HCT116 (cell line): ENCODE results near the gene SCTR. TPM values are rescaled to one million over a fixed set of nuclear protein-coding genes. Genes with fewer than 3 reads are reported as not detected.

Experiments used
- ATAC-seq: fragments of 200-7000 bp; cut with Tn5 transposase; 2 replicates; pipeline ENCODE4 v1.9.1; 2020; ENCODE audit warnings: mild to moderate bottlenecking, moderate library complexity
- BruUV-seq: library from RNA; stranded (reverse); fragments of 400-500 nt; replicated peaks from 2 replicates; lab custom pipeline; 2021; lab: Mats Ljungman, UMichigan
- CTCF ChIA-PET: fragments of 300-600 bp; sonication (Branson Sonifier 250); formaldehyde crosslinking; loops from one replicate; lab custom pipeline; 2021; ENCODE audit warnings: antibody characterized with exemption; lab: Charles Lee
- POLR2A ChIA-PET: fragments of 300-600, 350-600 bp; sonication (Branson Sonifier 250); formaldehyde crosslinking; loops from one replicate; lab custom pipeline; 2021; ENCODE audit warnings: antibody characterized with exemption; lab: Charles Lee
- RAD21 ChIA-PET, 2 experiments: fragments of 300-600 bp; sonication (Branson Sonifier 250); formaldehyde crosslinking; loops; one replicate each; lab custom pipeline; 2023; ENCODE audit warnings: low total read pairs in 2 of 2; ENCODE audit not compliant: uncharacterized antibody in 2 of 2, unreplicated experiment in 2 of 2, low non-redundant PET in 1 of 2; lab: Charles Lee
- DNase-seq: peaks from one replicate; pipeline ENCODE4 v3.0.0-alpha.2; 2010; ENCODE audit warnings: low read depth, low spot score
- H2AFZ ChIP-seq: fragments of 200-600 bp; shearing (Covaris generic), sonication (generic); 2 replicates; pipeline ENCODE4 v1.6.1; 2017; ENCODE audit warnings: low read depth, mixed run types, mixed read lengths, antibody characterized with exemption, low read length; ENCODE audit not compliant: poor library complexity, severe bottlenecking
- H3K27ac ChIP-seq: 2 replicates; pipeline ENCODE4 v1.5.1; 2012; ENCODE audit warnings: low read depth, low read length
- H3K27me3 ChIP-seq: fragments of 200-600 bp; sonication (generic); 2 replicates; pipeline ENCODE4 v1.6.1; 2016; ENCODE audit warnings: mixed run types, low read length, mixed read lengths; ENCODE audit not compliant: insufficient read depth
- H3K36me3 ChIP-seq, 2 experiments: fragments of 200-500 bp in 1 of 2; fragments of 200-600 bp in 1 of 2; sonication (Bioruptor generic) in 1 of 2; sonication (generic) in 1 of 2; 2 replicates each; pipeline versions ENCODE4 v1.5.1 to v1.6.1; 2014 to 2016; ENCODE audit warnings: low read length in 2 of 2, inconsistent platforms in 1 of 2, mixed read lengths in 1 of 2, mixed run types in 1 of 2; ENCODE audit not compliant: insufficient read depth in 2 of 2, control insufficient read depth in 1 of 2
- H3K4me1 ChIP-seq, 2 experiments: fragments of 200-600 bp in 1 of 2; sonication (generic) in 1 of 2; 2 replicates each; pipeline versions ENCODE4 v1.5.1 to v1.6.1; 2012 to 2017; ENCODE audit warnings: low read length in 2 of 2, inconsistent platforms in 1 of 2, mild to moderate bottlenecking in 1 of 2, mixed read lengths in 1 of 2, mixed run types in 1 of 2, moderate library complexity in 1 of 2; ENCODE audit not compliant: insufficient read depth in 2 of 2, control insufficient read depth in 1 of 2
- H3K4me2 ChIP-seq: fragments of 200-600 bp; sonication (generic); 2 replicates; pipeline ENCODE4 v1.6.1; 2017; ENCODE audit warnings: mixed run types, low read length, mixed read lengths
- H3K4me3 ChIP-seq, 2 experiments: fragments of 200-600 bp in 1 of 2; sonication (generic) in 1 of 2; replicated peaks in 1 of 2; 2 replicates each; pipeline ENCODE4 v1.5.1; 2011 to 2016; ENCODE audit warnings: low read length in 2 of 2, control low read depth in 1 of 2, low read depth in 1 of 2, mild to moderate bottlenecking in 1 of 2, mixed read lengths in 1 of 2, mixed run types in 1 of 2
- H3K79me2 ChIP-seq: fragments of 200-600 bp; sonication (generic); 2 replicates; pipeline ENCODE4 v1.6.1; 2017; ENCODE audit warnings: mild to moderate bottlenecking, mixed run types, low read length, moderate library complexity, mixed read lengths; ENCODE audit not compliant: insufficient read depth
- H3K9ac ChIP-seq: fragments of 200-600 bp; sonication (generic); 2 replicates; pipeline ENCODE4 v1.6.1; 2016; ENCODE audit warnings: low read length, mixed read lengths
- H3K9me2 ChIP-seq: fragments of 200-600 bp; sonication (generic), shearing (Covaris generic); 2 replicates; pipeline ENCODE4 v1.6.1; 2017; ENCODE audit warnings: mixed run types, mild to moderate bottlenecking, moderate library complexity; ENCODE audit not compliant: insufficient read depth
- H3K9me3 ChIP-seq, 2 experiments: fragments of 200-500 bp in 1 of 2; fragments of 200-600 bp in 1 of 2; sonication (Bioruptor generic) in 1 of 2; sonication (generic) in 1 of 2; 2 replicates each; pipeline ENCODE4 v1.6.1; 2014 to 2017; ENCODE audit warnings: low read length in 2 of 2, mixed read lengths in 2 of 2, inconsistent platforms in 1 of 2, low read depth in 1 of 2, mild to moderate bottlenecking in 1 of 2, mixed run types in 1 of 2, moderate library complexity in 1 of 2; ENCODE audit not compliant: control insufficient read depth in 1 of 2, insufficient read depth in 1 of 2
- H4K20me1 ChIP-seq: fragments of 200-600 bp; sonication (generic), shearing (Covaris generic); 2 replicates; pipeline ENCODE4 v1.6.1; 2017; ENCODE audit warnings: mixed run types, mild to moderate bottlenecking, moderate library complexity; ENCODE audit not compliant: insufficient read depth
- CBX3 ChIP-seq: IDR thresholded peaks from 2 replicates; pipeline ENCODE4 v1.6.1; 2012; ENCODE audit warnings: low read depth
- EGR1 ChIP-seq: IDR thresholded peaks from 2 replicates; pipeline ENCODE4 v1.6.1; 2012; ENCODE audit warnings: low read depth
- ELF1 ChIP-seq: IDR thresholded peaks from 2 replicates; pipeline ENCODE4 v1.6.1; 2012; ENCODE audit warnings: low read depth, borderline replicate concordance
- EZH2 ChIP-seq: fragments of 200-600 bp; sonication (generic); IDR thresholded peaks from 2 replicates; pipeline ENCODE4 v1.6.1; 2017; ENCODE audit warnings: antibody characterized with exemption, mixed run types
- JUND ChIP-seq: IDR thresholded peaks from 2 replicates; pipeline ENCODE4 v1.6.1; 2012
- MAX ChIP-seq: IDR thresholded peaks from 2 replicates; pipeline ENCODE4 v1.6.1; 2012
- RAD21 ChIP-seq: IDR thresholded peaks from 2 replicates; pipeline ENCODE4 v1.6.1; 2012; ENCODE audit warnings: low read depth, mild to moderate bottlenecking
- SIN3A ChIP-seq: IDR thresholded peaks from 2 replicates; pipeline ENCODE4 v1.6.1; 2012; ENCODE audit warnings: low read depth
- SRF ChIP-seq: IDR thresholded peaks from 2 replicates; pipeline ENCODE4 v1.6.1; 2012; ENCODE audit warnings: low read depth
- TCF7L2 ChIP-seq: IDR thresholded peaks from 2 replicates; pipeline ENCODE4 v1.7.0; 2011; ENCODE audit warnings: borderline replicate concordance, inconsistent platforms; ENCODE audit not compliant: insufficient read depth, insufficient read length; ENCODE audit errors: extremely low read depth
- YY1 ChIP-seq: IDR thresholded peaks from 2 replicates; pipeline ENCODE4 v1.6.1; 2011; ENCODE audit warnings: low read length, low read depth, moderate library complexity, mild to moderate bottlenecking; ENCODE audit not compliant: insufficient replicate concordance; ENCODE audit errors: extremely low read depth
- ZBTB33 ChIP-seq: IDR thresholded peaks from 2 replicates; pipeline ENCODE4 v1.6.1; 2011; ENCODE audit warnings: mild to moderate bottlenecking, low read length, moderate library complexity; ENCODE audit not compliant: insufficient replicate concordance; ENCODE audit errors: extremely low read depth
- ZFX ChIP-seq: fragments of 450-650 bp; IDR thresholded peaks from 2 replicates; pipeline ENCODE4 v1.6.1; 2017
- ZNF274 ChIP-seq: fragments of 200-500 bp; sonication (Bioruptor generic); IDR thresholded peaks from 2 replicates; pipeline ENCODE4 v1.6.1; 2014; ENCODE audit warnings: mild to moderate bottlenecking, low read depth, low read length, inconsistent platforms
- intact Hi-C: fragments of 100-400 bp; cut with micrococcal nuclease; formaldehyde crosslinking; loops from 2 replicates; pipeline ENCODE4 v1.10.0; 2022
- total RNA-seq: library from RNA; stranded (reverse); gene quantifications from one replicate; pipeline ENCODE4 v1.2.1, GENCODE V29; 2021; ENCODE audit not compliant: unreplicated experiment
- TF ChIP-seq, protein P1 (sequence below): IDR thresholded peaks from 2 replicates; pipeline ENCODE4 v1.6.1; 2012; ENCODE audit warnings: low read depth

SCTR gene
- total RNA-seq, 1 experiment from 2014 or later: not detected

DNA sequence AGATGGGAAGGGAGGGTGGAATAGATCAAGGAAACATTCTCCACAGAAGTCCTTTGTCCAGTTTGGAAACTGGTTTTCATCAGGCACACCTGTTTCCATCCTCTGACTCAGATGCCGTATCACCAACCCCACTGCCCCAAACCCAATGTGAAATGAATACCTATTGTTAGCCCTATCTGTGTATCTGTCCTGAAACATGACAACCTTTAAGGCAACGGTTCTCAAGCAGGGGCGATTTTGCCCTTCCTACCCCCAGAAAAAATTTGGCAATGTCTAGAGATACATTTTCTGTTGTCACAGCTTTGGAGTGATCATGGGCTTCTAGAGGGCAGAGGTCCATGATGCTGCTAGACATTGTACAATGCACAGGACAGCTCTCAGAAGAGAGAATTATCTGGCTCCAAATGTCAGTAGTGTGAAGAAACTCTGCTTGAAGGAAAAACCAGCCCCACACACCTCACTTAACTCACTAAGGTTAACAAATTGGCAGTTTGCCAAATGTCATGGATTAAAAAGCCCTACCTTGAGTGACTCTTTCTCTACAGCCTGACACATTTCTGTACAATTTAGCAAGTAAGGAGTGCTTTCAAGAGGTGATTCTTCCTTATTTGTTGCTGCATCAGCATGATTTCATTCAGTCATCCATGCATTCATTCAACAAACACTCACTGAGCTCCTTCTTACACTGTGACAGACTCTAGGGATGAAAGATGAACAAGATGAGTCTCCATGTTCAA lies 3.4 kb downstream of the SCTR start:
- intact Hi-C loops: no loop called here
- ATAC-seq: no peak
- H3K79me2 ChIP-seq: no peaks in the 10 kb centered on the region
- no peak overlapping the region for H3K4me3 ChIP-seq
- H4K20me1 ChIP-seq: no peaks in the 10 kb centered on the region
- TF ChIP-seq SRF: no peak
- TF ChIP-seq CBX3: no peak
- TF ChIP-seq ZNF274: no peak
- no TSS peak for BruUV-seq
- H3K27ac ChIP-seq: no peak overlapping the region
- no peak overlapping the region for H3K9ac ChIP-seq
- ChIA-PET RAD21 (interaction anchor here in 1 of 2 experiments (0.5 kb wide), 1 partner anchor 46 kb away, joined by 3 read pairs; no protein-coding TSS in a partner anchor), POLR2A (no interaction called here), CTCF (no interaction called here)
- no peak overlapping the region for H3K4me2 ChIP-seq
- no peaks in the 10 kb centered on the region for H3K4me1 ChIP-seq
- no peaks in the 10 kb centered on the region for H3K9me2 ChIP-seq
- no peak for DNase-seq
- H2AFZ ChIP-seq: no peak overlapping the region
- H3K9me3 ChIP-seq: no peaks in the 10 kb centered on the region
- no peaks in the 10 kb centered on the region for H3K36me3 ChIP-seq
- no peaks in the 10 kb centered on the region for H3K27me3 ChIP-seq

DNA sequence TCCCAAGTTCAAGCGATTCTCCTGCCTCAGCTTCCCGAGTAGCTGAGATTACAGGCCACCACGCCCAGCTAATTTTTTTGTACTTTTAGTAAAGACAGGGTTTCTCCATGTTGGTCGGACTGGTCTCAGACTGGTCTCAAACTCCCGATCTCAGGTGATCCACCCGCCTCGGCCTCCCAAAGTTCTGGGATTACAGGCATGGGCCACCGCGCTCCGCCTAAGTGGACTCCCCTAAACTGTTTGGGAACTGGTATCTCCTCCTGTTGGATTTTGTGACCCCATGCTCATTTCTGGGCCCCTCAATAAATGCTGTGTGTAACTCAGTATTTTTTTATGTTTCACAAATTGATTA lies 5.2 kb downstream of the SCTR start:
- no peak overlapping the region for H3K27ac ChIP-seq
- no peak overlapping the region for H3K4me3 ChIP-seq
- H2AFZ ChIP-seq: no peak overlapping the region
- RAD21 ChIA-PET: no interaction called here
- no peak for ATAC-seq
- no TSS peak for BruUV-seq
- CTCF ChIA-PET: no interaction called here
- no peak for DNase-seq
- intact Hi-C loops: no loop called here
- H3K27me3 ChIP-seq: no peaks in the 10 kb centered on the region
- no peaks in the 10 kb centered on the region for H3K4me1 ChIP-seq
- no peaks in the 10 kb centered on the region for H3K9me2 ChIP-seq
- H3K36me3 ChIP-seq: no peaks in the 10 kb centered on the region
- TF ChIP-seq MAX: no peak
- TF ChIP-seq EGR1: no peak
- TF ChIP-seq SRF: no peak
- no peak for TF ChIP-seq CBX3
- no peak for TF ChIP-seq YY1
- TF ChIP-seq ZBTB33: no peak
- TF ChIP-seq, protein P1, sequence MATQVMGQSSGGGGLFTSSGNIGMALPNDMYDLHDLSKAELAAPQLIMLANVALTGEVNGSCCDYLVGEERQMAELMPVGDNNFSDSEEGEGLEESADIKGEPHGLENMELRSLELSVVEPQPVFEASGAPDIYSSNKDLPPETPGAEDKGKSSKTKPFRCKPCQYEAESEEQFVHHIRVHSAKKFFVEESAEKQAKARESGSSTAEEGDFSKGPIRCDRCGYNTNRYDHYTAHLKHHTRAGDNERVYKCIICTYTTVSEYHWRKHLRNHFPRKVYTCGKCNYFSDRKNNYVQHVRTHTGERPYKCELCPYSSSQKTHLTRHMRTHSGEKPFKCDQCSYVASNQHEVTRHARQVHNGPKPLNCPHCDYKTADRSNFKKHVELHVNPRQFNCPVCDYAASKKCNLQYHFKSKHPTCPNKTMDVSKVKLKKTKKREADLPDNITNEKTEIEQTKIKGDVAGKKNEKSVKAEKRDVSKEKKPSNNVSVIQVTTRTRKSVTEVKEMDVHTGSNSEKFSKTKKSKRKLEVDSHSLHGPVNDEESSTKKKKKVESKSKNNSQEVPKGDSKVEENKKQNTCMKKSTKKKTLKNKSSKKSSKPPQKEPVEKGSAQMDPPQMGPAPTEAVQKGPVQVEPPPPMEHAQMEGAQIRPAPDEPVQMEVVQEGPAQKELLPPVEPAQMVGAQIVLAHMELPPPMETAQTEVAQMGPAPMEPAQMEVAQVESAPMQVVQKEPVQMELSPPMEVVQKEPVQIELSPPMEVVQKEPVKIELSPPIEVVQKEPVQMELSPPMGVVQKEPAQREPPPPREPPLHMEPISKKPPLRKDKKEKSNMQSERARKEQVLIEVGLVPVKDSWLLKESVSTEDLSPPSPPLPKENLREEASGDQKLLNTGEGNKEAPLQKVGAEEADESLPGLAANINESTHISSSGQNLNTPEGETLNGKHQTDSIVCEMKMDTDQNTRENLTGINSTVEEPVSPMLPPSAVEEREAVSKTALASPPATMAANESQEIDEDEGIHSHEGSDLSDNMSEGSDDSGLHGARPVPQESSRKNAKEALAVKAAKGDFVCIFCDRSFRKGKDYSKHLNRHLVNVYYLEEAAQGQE: no peak
- no peak for TF ChIP-seq EZH2
- TF ChIP-seq JUND: no peak
- TF ChIP-seq TCF7L2: no peak
- no peak for TF ChIP-seq ELF1
- TF ChIP-seq ZFX: no peak
- TF ChIP-seq RAD21: no peak
- no peak for TF ChIP-seq SIN3A
- no peaks in the 10 kb centered on the region for H3K9me3 ChIP-seq
- no peaks in the 10 kb centered on the region for H3K79me2 ChIP-seq
- H3K9ac ChIP-seq: no peak overlapping the region
- H4K20me1 ChIP-seq: no peaks in the 10 kb centered on the region
- POLR2A ChIA-PET: no interaction called here
- H3K4me2 ChIP-seq: no peak overlapping the region
